Pancreas (tissue), 10 donors: Measurements from ENCODE around the gene ARHGAP30. TPM values are rescaled to one million over a fixed set of nuclear protein-coding genes. Genes with fewer than 3 reads are reported as not detected.
"Not testable (repeated sequence)": the region's sequence is repeated elsewhere in the genome, so short reads cannot be mapped to it uniquely, and the experiment has no call there.

Experiments
- ATAC-seq, 4 donors: fragments of 200-7000 bp; cut with Tn5 transposase; one replicate each; pipeline versions ENCODE4 v1.8.0 to v1.9.1; 2020; ENCODE audit warnings: mild to moderate bottlenecking in 4 of 4, moderate library complexity in 4 of 4
- DNase-seq, 6 donors: peaks; one replicate each; pipeline ENCODE4 v3.0.0-alpha.2; 2020
- FAIRE-seq: peaks from 2 replicates; lab custom pipeline; 2012; peaks lifted over from hg19 to GRCh38; lab: Jason Lieb, UNC
- H3K27ac ChIP-seq, 4 donors: fragments of 200-600 bp; sonication (generic); 1 replicate in 3 of 4; 2 replicates in 1 of 4; pipeline versions ENCODE4 v1.5.0 to v1.8.0; 2020
- H3K27me3 ChIP-seq, 4 donors: fragments of 200-600 bp; one replicate each; pipeline ENCODE4 v1.8.0; 2021
- H3K36me3 ChIP-seq, 3 donors: fragments of 200-600 bp; sonication (generic) in 1 of 3; one replicate each; pipeline versions ENCODE4 v1.5.0 to v1.8.0; 2020 to 2021
- H3K4me1 ChIP-seq, 3 donors: fragments of 200-600 bp; one replicate each; pipeline ENCODE4 v1.8.0; 2021
- H3K4me3 ChIP-seq, 4 donors: fragments of 200-600 bp; sonication (generic) in 2 of 4; one replicate each; pipeline versions ENCODE4 v1.5.0 to v1.8.0; 2020 to 2021
- H3K9me3 ChIP-seq, 4 donors: fragments of 200-600 bp; one replicate each; pipeline ENCODE4 v1.8.0; 2021
- WGBS, 2 donors: extraction: QIAGEN DNeasy Blood & Tissue Kit; methylation state at CpG; one replicate each; pipeline ENCODE4 v1.1.7; 2013; 5-methylcytosine and 5-hydroxymethylcytosine counted together
- intact Hi-C, 3 donors: fragments of 100-400 bp; cut with DNase I; formaldehyde crosslinking; loops; one replicate each; pipeline versions ENCODE4 v1.11.1 to v1.14.2; 2022
- polyA plus RNA-seq, 2 donors: library from polyadenylated mRNA; stranded (reverse); fragments of 200-250 nt; gene quantifications; one replicate each; pipeline ENCODE4 v1.2.3, GENCODE V29; 2013
- total RNA-seq, 6 donors: library from RNA; stranded (reverse); fragmentation: NEBNext Ultra II Directional in 4 of 6; extraction: Animal tissue kit (Norgen Biotek cat#: 25700) in 4 of 6; gene quantifications; one replicate each; pipeline versions ENCODE4 v1.2.1 to v1.2.4, GENCODE V29; 2021 to 2023
- TF ChIP-seq, protein P1 (sequence below), 4 donors: fragments of 200-600 bp; sonication (generic) in 3 of 4; IDR thresholded peaks; one replicate each; pipeline versions ENCODE4 v1.5.0 to v1.8.0; 2021; ENCODE audit warnings: antibody characterized with exemption in 4 of 4
- donor health status: healthy with polysubstance abuse.
- donor health status: DM: no; HTN: no; CAD: no; lungs with moderate emphysema.
- donor health status: DM: no; HTN: no; CAD: no.
- donor health status: control.
- donor health status: control.
- donor health status: Bipolar disorder and iron deficiency.
- donor health status: DM: yes; HTN: yes; CAD: no.
- donor health status: DM: no; HTN: no; CAD: no.
- donor health status: DM: no; HTN: no; CAD: no.
- donor health status: DM: yes; HTN: yes; CAD: no.

The ARHGAP30 gene
- total and polyA plus RNA-seq, 8 donors = 0.43 to 9.1 (median 1.7) TPM

DNA sequence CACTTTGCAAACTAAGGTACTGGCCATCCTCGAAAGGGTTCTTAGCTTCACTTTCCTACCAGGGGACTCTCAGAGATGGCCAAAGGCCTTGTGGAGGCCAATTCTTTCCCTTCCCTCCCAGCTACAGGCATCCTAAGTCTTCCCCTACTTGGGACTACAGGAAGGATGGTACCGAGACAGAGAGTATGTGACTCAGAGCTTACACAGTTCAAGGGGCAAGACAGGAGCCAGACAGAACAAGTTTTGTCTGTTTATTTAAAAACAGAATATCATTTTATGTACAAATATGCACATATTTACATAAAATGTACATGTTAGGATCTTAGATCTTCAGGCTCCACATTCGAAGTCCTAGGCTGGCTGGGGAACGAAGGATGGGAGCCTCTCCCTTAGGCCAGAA lies 1.1 kb upstream of the ARHGAP30 start:
- H3K27ac ChIP-seq = no peak overlapping the region
- no peak for FAIRE-seq

DNA sequence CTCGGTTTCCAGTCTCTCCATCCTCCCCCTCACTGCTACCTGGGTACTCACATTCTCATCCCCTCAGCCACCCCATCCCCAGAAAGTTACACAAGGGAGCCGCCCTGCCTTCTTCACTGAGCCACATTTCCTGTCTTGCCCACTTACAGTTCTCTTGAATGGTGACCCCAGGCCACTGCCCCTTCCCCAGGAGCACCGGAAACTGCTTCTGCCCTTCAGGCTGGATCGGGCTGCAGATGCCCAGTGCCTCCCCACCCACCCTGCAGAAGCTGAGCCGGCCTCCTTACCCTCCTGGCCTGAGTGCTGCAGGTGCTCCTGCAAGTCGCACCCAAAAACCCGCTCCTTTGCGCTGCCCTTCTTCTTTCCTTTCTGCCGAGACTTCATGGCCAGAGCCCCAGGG lies 450 bp downstream of the ARHGAP30 start:
- Histone ChIP-seq H3K4me3 (peak overlapping the region in 2 of 4 donors; percentile 7 to 32), H3K9me3 (no peaks in the 10 kb centered on the region), H3K36me3 (no peaks in the 10 kb centered on the region), H3K4me1 (no peaks in the 10 kb centered on the region), H3K27me3 (no peaks in the 10 kb centered on the region), H3K27ac (peak overlapping the region in 2 of 4 donors; percentile 52 to 58)
- intact Hi-C loops = no loop called here
- no peak for FAIRE-seq
- ATAC-seq = no peak
- 81 to 86% methylated on average over 9 of the region's 9 CpGs for WGBS, 2 donors
- no peak for DNase-seq
- TF ChIP-seq, protein P1, sequence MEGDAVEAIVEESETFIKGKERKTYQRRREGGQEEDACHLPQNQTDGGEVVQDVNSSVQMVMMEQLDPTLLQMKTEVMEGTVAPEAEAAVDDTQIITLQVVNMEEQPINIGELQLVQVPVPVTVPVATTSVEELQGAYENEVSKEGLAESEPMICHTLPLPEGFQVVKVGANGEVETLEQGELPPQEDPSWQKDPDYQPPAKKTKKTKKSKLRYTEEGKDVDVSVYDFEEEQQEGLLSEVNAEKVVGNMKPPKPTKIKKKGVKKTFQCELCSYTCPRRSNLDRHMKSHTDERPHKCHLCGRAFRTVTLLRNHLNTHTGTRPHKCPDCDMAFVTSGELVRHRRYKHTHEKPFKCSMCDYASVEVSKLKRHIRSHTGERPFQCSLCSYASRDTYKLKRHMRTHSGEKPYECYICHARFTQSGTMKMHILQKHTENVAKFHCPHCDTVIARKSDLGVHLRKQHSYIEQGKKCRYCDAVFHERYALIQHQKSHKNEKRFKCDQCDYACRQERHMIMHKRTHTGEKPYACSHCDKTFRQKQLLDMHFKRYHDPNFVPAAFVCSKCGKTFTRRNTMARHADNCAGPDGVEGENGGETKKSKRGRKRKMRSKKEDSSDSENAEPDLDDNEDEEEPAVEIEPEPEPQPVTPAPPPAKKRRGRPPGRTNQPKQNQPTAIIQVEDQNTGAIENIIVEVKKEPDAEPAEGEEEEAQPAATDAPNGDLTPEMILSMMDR (IDR thresholded peaks at IDR 0.05) = no peak

More for the DNA sequence above, 1.1 kb upstream of the ARHGAP30 start:
- TF ChIP-seq, protein P1 (IDR thresholded peaks at IDR 0.05) = no peak
- Histone ChIP-seq H3K4me1 (no peaks in the 10 kb centered on the region), H3K36me3 (no peaks in the 10 kb centered on the region), H3K4me3 (no peak overlapping the region), H3K27me3 (no peaks in the 10 kb centered on the region), H3K9me3 (no peaks in the 10 kb centered on the region)
- DNase-seq (no peak), ATAC-seq (no peak)
- WGBS, 2 donors = 91% methylated on average over 4 of the region's 4 CpGs
- intact Hi-C loops = no loop called here

- no peak for FAIRE-seq
- peak overlapping the region in 1 of 4 donors; percentile 32 for H3K4me3 ChIP-seq
- intact Hi-C loops = no loop called here
- H3K9me3 ChIP-seq = no peaks in the 10 kb centered on the region
- DNase-seq = peak in 1 of 6 donors; percentile 52
- TF ChIP-seq, protein P1 (IDR thresholded peaks at IDR 0.05) = no peak
- H3K4me1 ChIP-seq = no peaks in the 10 kb centered on the region
- WGBS, 2 donors = 73% methylated on average over 10 of the region's 10 CpGs
- ATAC-seq = peak in 3 of 4 donors; percentile 49 to 75 (median 70)
- H3K27ac ChIP-seq = peak overlapping the region in 2 of 4 donors; percentile 52 to 58
- no peaks in the 10 kb centered on the region for H3K27me3 ChIP-seq
- H3K36me3 ChIP-seq = no peaks in the 10 kb centered on the region
Measured at GRCh38 chr1:161068306-161069234, 1.1 kb downstream of the ARHGAP30 start.

- Histone ChIP-seq H3K27ac (no peak overlapping the region), H3K27me3 (no peaks in the 10 kb centered on the region), H3K4me1 (no peaks in the 10 kb centered on the region), H3K9me3 (no peaks in the 10 kb centered on the region), H3K4me3 (no peak overlapping the region), H3K36me3 (no peaks in the 10 kb centered on the region)
- intact Hi-C loops = no loop called here
- TF ChIP-seq, protein P1 (IDR thresholded peaks at IDR 0.05) = no peak
- WGBS, 2 donors = 72 to 77% methylated on average over 3 of the region's 3 CpGs
- DNase-seq (no peak), ATAC-seq (no peak), FAIRE-seq (no peak)
Measured at GRCh38 chr1:161066694-161067093, 3.0 kb downstream of the ARHGAP30 start.

DNA sequence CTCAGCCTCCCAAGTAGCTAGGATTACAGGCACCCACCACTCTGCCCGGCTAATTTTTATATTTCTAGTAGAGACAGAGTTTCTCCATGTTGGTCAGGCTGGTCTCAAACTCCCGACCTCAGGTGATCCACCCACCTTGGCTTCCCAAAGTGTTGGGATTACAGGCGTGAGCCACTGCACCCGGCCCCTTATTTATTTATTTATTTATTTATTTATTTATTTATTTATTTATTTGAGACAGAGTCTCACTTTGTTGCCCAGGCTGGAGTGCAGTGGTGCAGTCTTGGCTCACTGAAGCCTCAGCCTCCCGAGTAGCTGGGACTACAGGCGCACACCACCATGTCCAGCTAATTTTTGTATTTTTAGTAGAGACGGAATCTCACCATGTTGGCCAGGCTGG lies 4.0 kb downstream of the ARHGAP30 start:
- H3K27me3 ChIP-seq, FAIRE-seq, intact Hi-C loops, H3K9me3 ChIP-seq, H3K4me3 ChIP-seq, H3K36me3 ChIP-seq, H3K27ac ChIP-seq, ATAC-seq, DNase-seq, H3K4me1 ChIP-seq: not testable (repeated sequence)
- WGBS, 2 donors = 86 to 91% methylated on average over 7 of the region's 7 CpGs

GRCh38 chr1:161063936-161064335 lies 5.8 kb downstream of the ARHGAP30 start:
- H3K4me3 ChIP-seq, DNase-seq, H3K27me3 ChIP-seq, intact Hi-C loops, H3K4me1 ChIP-seq, ATAC-seq, H3K9me3 ChIP-seq, H3K27ac ChIP-seq, H3K36me3 ChIP-seq, FAIRE-seq: not testable (repeated sequence)
- WGBS, 2 donors = 34 to 39% methylated on average over 6 of the region's 6 CpGs
